CD4-positive, alpha-beta T cell treated with Interleukin-15 for 1 hour (primary cell): ENCODE results near the gene ETFA.
"Not testable (repeated sequence)": the region's sequence is repeated elsewhere in the genome, so short reads cannot be mapped to it uniquely, and the experiment has no call there.

Experiments used
- DNase-seq: peaks from one replicate; pipeline ENCODE4 v3.0.0-alpha.2; 2020

Gene ETFA

DNA sequence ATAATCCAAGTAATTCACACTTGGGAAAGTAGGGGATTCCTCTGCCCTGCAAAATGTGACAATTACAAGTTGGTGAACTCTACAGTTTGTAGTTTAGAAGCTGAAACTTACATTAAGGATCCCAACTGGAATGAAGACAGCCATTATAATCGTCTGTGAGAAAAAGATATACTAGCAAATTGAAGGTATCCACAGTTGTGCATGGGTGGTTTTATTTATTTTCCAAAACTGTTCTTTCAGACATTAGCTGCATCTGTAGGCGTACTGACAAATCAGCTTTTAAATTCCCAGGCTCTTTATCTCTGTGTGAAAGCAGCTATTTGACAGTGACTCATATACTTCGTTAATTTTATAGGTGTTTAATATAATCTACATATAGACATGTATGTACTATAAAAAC is 12.8 kb upstream of the ETFA start:
- no peak for DNase-seq

DNA sequence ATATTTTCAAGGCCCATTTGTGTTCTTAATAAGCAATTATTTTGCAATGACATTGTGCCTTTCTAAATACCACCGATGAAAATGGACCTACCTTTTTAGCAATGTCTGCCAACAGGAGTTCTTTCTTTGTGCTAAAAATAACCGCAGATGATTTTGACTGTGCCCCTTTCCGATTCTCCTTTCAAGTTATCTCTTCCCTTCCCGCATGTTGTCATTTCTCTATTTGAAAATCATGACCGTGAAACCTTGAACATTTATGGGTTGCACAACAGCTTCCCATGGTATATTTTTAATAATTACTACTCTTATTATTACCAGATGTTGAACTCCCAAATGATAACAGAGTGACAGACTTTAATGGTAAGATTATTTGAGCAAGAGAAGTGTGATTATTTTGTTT is 10.3 kb upstream of the ETFA start:
- no peak for DNase-seq

- DNase-seq = no peak
Observed at GRCh38 chr15:76321171-76321570, 9.9 kb upstream of the ETFA start.

GRCh38 chr15:76320012-76320411 is 8.7 kb upstream of the ETFA start:
- no peak for DNase-seq

- no peak for DNase-seq
Observed at GRCh38 chr15:76313731-76314130, 2.5 kb upstream of the ETFA start.

GRCh38 chr15:76313175-76313567 is 1.9 kb upstream of the ETFA start:
- not testable (repeated sequence) for DNase-seq

DNA sequence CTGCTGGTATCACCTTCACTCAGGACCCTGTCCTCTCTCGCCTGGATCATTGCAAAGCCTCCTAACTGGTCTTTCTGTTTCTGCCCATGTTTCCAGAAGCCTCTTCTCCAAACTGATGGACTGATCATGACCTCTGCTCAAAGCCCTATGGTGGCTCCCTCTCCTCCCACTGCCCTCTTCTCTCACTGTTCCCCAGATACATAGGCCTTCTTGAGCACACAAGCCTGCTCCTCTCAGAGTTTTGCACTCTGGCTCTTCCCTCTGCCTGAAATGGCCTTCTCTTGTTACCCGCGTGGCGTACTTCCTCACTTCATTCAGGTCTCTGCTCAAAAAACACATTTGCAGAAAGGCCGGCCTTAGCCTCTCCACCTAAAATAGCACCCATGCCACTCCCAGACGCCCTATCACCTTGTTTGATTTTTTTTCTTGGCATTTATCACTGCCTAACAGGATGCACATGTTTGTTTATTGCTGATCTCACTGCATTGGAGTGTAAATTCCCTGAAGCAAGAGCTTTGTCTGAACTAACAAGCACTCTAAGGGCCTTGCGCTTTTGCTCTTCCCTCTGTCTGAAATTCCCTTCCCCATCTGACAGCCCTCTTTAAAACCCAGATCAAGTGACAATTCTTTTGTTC is 1.4 kb upstream of the ETFA start:
- DNase-seq = no peak

DNA sequence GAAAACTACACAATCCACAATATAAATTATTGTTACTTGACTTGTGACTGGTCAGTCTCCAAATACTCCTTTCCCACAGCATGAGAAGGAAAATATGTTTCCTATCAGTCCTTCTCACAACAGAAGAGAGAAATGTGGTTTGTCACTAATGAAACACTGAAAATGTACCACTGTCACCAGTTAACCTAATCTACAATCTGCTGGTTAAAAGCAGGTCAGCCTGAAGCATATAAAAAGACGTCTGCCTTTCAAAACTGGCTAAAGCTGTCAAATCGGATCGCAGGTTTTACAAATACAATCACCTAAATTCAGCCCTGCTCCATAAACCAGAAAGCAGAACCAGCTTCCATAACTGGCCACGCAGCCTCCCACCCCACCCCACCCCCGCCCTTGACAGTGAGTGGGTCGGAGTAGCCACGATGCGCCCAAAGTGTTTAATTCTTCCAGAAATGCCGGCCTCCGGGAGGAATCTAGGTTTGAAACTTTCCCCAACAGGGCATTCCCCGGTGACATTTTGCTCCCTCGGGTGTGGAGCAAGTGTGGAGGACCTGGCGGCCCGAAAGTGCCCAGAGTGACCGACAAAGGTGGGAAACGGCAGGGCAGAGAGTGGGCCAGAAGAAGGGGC is 682 bp downstream of the ETFA start:
- no peak for DNase-seq

DNA sequence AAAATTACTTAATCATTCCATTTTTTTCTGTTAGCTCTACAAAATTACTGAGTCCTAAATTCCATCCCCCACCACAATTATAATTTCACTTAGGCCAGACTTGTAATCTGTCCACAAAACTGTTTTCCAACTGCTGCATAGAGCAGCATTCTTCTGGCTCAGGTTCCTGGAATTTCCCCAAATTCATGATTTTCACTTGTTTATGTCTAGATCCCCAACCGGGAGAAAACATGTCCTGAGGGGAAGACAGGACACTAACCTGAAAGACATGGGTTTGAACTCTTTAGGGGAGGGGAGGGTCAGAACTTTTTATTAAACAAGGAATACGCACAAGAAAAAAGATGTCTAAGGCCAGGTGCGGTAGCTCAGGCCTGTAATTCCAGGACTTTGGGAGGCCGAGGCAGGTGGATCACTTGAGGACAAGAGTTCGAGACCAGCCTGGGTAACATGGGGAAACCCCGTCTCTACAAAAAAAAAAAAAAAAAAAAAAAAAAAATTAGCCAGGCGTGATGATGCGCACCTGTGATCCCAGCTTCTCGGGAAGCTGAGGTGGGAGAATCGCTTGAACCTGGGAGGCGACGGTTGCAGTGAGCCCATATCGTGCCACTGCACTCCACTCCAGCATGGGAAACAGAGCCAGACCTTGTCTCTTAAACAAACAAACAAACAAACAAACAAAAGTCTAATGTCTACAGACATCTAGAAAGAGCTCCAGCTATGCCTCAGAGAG is 1.5 kb downstream of the ETFA start:
- DNase-seq = no peak

DNA sequence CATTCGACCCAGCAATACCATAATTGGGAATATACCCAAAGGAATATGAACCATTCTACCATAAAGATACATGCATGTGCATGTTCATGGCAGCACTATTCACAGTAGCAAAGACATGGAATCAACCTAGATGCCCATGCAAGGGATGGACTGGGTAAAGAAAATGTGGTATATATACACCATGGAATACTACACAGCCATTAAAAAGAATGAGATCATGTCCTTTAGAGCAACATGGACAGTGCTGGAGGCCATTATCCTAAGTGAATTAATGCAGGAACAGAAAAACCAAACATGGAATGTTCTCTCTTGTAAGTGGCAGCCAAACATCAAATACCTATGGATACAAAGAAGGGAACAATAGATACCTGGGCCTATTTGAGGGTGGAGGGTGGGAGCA is 7.4 kb downstream of the ETFA start:
- no peak for DNase-seq

DNA sequence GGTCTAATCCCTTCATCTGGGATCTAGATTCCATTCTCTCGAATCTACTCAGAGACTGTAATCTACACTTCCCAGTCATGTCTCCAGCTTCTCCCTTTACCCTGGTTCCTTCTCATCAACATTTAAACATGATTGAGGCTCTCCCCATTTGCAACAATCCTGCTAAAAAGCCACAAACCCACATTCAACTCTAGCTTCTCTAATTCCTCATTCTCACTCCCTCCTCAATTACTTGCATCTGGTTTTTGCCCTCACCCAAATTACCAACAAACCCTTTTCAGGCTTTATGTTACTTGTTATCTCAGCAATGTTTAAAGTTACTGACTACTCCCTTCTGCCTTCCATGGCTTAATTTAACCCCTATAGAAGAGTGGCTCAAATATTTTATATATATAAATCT is 11.5 kb downstream of the ETFA start:
- no peak for DNase-seq

DNA sequence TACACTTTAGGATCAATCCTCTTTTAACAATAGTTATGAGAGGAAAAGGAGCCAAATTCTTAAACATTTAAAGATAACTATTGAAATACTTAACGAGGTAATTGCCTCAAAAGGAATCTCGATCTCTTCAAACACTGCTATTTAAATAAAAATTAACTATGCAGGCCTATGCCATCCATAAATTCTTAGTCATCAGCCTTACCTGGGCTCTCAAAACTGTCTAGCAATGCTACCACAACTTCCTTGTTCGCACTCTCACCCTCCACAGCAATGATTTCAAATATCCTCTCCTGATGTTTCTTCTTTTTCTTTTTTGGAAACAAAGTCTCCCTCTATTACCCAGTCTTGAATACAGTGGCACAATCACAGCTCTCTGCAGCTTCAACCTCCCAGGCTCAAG is 12.3 kb downstream of the ETFA start:
- DNase-seq = no peak

GRCh38 chr15:76297951-76298350 is 13.3 kb downstream of the ETFA start:
- not testable (repeated sequence) for DNase-seq

- no peak for DNase-seq
Observed at GRCh38 chr15:76296849-76297248, 14.4 kb downstream of the ETFA start.

- not testable (repeated sequence) for DNase-seq
Observed at GRCh38 chr15:76294463-76294862, 16.8 kb downstream of the ETFA start.

DNA sequence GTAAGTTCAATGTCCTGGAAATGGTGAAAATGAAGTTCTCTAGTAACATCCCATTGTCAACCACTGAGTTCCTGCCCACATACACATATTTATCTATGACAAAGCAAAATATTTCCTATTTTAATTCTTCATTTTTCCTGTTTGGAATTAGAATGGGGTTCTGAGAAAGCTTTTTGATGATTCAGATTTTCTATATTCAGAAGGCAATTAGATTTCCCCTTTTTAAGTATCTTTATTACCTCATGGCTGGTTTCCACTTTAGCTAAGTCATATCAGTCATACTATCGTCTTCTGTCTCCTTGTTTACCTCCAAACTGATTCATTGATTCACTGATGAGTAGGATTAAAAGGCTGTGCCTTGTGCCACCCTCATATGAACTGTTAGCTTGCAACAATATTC is 17.9 kb downstream of the ETFA start:
- no peak for DNase-seq

DNA sequence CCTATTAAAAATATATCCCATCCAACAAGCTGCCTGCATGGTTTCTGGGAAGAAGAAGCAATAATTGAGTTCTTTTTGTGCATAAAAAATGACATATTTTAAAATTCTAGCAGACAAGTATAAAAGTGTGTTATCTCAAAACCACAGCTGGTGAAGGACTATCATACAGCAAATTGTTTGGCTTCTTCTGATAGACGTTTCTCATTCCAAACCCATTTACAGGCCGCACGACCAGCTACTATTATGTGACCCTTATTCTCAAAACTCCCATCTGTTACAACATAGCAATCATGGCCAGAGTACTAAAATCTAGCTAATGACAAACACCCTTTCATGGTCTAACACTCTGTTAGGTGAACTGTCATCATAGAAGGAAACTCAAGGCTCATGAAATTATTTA is 21.7 kb downstream of the ETFA start:
- no peak for DNase-seq

DNA sequence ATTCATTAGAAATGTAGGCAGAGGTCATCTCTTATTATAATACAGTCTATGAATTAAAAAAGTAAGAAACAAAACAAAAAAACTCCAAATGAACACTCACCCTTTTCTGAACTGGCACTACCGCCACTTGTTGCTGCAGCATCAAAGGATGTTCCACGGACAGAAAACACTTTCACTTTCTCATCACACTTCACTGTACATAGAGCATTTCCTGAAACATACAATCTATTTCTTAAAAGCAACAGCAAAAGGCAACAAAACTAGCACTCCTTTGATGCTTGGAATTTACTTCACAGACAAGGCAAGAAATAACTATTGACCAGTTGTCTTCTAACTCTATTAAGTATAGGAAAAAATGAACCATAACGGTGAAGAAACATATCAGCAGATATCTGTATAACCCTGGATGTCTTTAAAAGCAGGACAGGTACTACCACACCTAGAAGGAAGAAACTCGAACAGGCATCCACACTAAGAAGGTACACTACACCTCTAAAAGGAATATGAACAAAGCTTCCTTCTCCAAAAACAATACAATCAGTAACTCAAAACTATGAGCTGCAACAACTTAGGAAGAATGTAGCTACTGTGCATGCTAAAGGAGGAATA is 24.9 kb downstream of the ETFA start:
- DNase-seq = no peak

GRCh38 chr15:76285241-76285825 is 25.9 kb downstream of the ETFA start:
- no peak for DNase-seq

DNA sequence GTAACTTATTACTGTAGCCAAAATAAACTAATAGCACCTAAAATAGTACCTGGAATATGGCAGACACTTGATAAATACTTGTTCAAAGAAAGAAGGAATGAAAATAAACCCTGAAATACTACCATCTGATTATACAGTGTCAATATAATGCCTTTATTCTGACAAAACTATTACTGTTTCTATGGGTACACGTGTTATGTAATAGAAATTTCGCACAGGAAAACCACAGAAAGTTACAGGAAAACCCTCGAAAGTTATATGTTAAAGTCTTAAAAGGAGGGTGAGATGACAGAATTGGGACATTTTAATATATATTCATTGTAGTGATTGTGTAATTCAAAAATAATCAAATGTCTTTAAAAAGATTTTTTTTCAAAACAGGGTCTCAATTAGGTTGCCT is 28.8 kb downstream of the ETFA start:
- DNase-seq = no peak

- DNase-seq = no peak
Observed at GRCh38 chr15:76278651-76279050, 32.6 kb downstream of the ETFA start.

DNA sequence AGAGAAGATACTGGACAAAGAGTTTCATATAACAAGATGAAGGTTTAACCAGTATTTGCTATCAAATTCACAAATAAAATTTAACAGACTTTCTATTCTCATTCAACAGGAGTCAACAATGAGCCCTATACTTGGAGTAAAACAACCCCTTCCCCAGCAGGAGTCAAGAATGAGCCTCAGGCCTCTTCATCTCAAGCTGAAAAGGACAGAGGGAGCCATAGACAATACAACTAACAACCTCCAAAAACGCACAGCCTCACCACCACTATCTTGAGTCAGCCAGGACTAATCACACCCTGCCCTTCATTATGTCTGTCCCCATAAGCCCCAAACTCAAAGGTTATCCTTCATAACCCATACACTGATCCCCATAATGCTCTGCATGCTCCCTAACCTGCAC is 36.4 kb downstream of the ETFA start:
- no peak for DNase-seq

DNA sequence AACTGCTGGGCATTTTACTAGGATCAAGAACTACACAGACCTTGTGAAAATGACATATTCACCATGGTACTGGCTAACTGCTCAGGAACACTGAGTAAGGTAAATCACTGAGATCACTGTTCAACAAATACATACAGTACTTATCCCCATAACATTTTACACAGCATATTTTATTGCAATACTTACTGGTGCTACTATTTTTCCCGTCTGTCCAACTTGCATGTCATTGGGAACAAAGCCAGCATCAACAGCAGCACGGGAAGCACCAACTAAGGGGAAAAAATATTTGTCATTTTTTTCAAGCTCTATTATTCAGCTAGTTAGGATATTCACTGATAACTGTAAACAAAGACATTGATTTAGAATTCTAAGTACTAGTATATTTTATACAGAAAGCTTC is 37.0 kb downstream of the ETFA start:
- no peak for DNase-seq

GRCh38 chr15:76270876-76271275 is 40.4 kb downstream of the ETFA start:
- no peak for DNase-seq
